HepG2 (cell line): Measurements from ENCODE around the gene ELOVL7. TPM values are rescaled to one million over a fixed set of nuclear protein-coding genes. Genes with fewer than 3 reads are reported as not detected.

Experiments
- BRF2 ChIP-seq: sonication (generic); formaldehyde crosslinking; IDR thresholded peaks from 2 replicates; pipeline ENCODE4 v1.8.1; 2022; ENCODE audit warnings: mild to moderate bottlenecking, missing genetic modification reagents
- CBX1 ChIP-seq: IDR thresholded peaks from one replicate; pipeline ENCODE4 v1.6.1; 2016; ENCODE audit warnings: antibody characterized with exemption, low read depth
- HNF1A ChIP-seq, 2 experiments: sonication (generic) in 1 of 2; formaldehyde crosslinking in 1 of 2; IDR thresholded peaks; 2 replicates each; pipeline versions ENCODE4 v1.4.0 to v1.6.1; 2016 to 2020; ENCODE audit warnings: borderline replicate concordance in 1 of 2, low read depth in 1 of 2, mild to moderate bottlenecking in 1 of 2, missing genetic modification reagents in 1 of 2
- MXD4 ChIP-seq: IDR thresholded peaks from 2 replicates; pipeline ENCODE4 v1.6.1; 2016; ENCODE audit warnings: mild to moderate bottlenecking, missing biosample characterization, missing genetic modification reagents
- TAF1 ChIP-seq: sonication (generic); formaldehyde crosslinking; IDR thresholded peaks from 2 replicates; pipeline ENCODE4 v1.4.0; 2020; ENCODE audit warnings: missing genetic modification reagents
- U2AF2 ChIP-seq: fragments of 200-400 bp; formaldehyde crosslinking; IDR thresholded peaks from 2 replicates; pipeline ENCODE4 v1.6.1; 2017; ENCODE audit warnings: low read depth, mild to moderate bottlenecking, low read length
- ZNF101 ChIP-seq: sonication (generic); formaldehyde crosslinking; IDR thresholded peaks from 2 replicates; pipeline ENCODE4 v1.4.0; 2020; ENCODE audit warnings: mild to moderate bottlenecking, low read depth, missing genetic modification reagents, borderline replicate concordance
- ZNF44 ChIP-seq: sonication (generic); formaldehyde crosslinking; IDR thresholded peaks from 2 replicates; pipeline ENCODE4 v1.5.1; 2020; ENCODE audit warnings: mild to moderate bottlenecking, missing genetic modification reagents
- ZNF484 ChIP-seq: sonication (generic); formaldehyde crosslinking; IDR thresholded peaks from 2 replicates; pipeline ENCODE4 v1.5.1; 2020; ENCODE audit warnings: mild to moderate bottlenecking, low read depth, missing genetic modification reagents, borderline replicate concordance
- ZSCAN22 ChIP-seq: sonication (generic); formaldehyde crosslinking; IDR thresholded peaks from 2 replicates; pipeline ENCODE4 v1.4.0; 2020; ENCODE audit warnings: mild to moderate bottlenecking, missing genetic modification reagents
- polyA plus RNA-seq, 8 experiments: library from polyadenylated mRNA; depleted of rRNA in 3 of 8; stranded (reverse) in 7 of 8; unstranded in 1 of 8; fragments of >200 nt; fragmentation: Illumina TruSeq in 4 of 8; extraction: Trizol in 4 of 8; gene quantifications; 2 replicates each; pipeline versions ENCODE4 v1.2.1 to v1.2.3, GENCODE V29; 2011 to 2016; ENCODE audit warnings: low read depth in 4 of 8, missing spikeins in 1 of 8, mixed read lengths in 1 of 8; ENCODE audit not compliant: insufficient read depth in 1 of 8
- total RNA-seq, 5 experiments: library from RNA; depleted of rRNA; stranded (reverse); fragments of >200 nt; fragmentation: Illumina TruSeq; extraction: Trizol; gene quantifications; 2 replicates each; pipeline ENCODE4 v1.2.3, GENCODE V29; 2016; ENCODE audit warnings: low read depth in 1 of 5

Gene ELOVL7
- total and polyA plus RNA-seq, 2 of the 13 experiments (the other 11 are each of a cell fraction or from before 2014, with no cell fraction given): 4.5 to 7.3 TPM

- TF ChIP-seq CBX1 (no peak), BRF2 (CRISPR knock-in tag) (no peak), ZNF44 (CRISPR knock-in tag) (no peak), ZSCAN22 (CRISPR knock-in tag) (no peak), ZNF101 (CRISPR knock-in tag) (no peak), TAF1 (CRISPR knock-in tag) (no peak), ZNF484 (CRISPR knock-in tag) (no peak), HNF1A (IDR thresholded peaks at IDR 0.05; ENCODE audit: low read depth) (no peak), HNF1A (CRISPR knock-in tag; IDR thresholded peaks at IDR 0.05; ENCODE audit: borderline replicate concordance) (no peak), MXD4 (CRISPR knock-in tag) (no peak), U2AF2 (no peak)
- TF ChIP-seq, all 625 proteins: peak for 0
Observed at GRCh38 chr5:60754495-60754894, 89.6 kb downstream of the ELOVL7 start (continued).
